ENCODE data around the gene SLC22A3. TPM values are rescaled to one million over a fixed set of nuclear protein-coding genes. Genes with fewer than 3 reads are reported as not detected.

Gene SLC22A3
- total and polyA plus RNA-seq, 2 donors (not counting 1 experiment from before 2014, with no cell fraction given), result under 0.01 to 0.03 TPM

- H3K4me3 ChIP-seq (replicated peaks in 1 of 4; ENCODE audit: control extremely low read depth in 1 of 4, insufficient read depth in 1 of 4, low read depth in 3 of 4, low read length in 4 of 4), result no peak overlapping the region
- no peaks in the 10 kb centered on the region for H3K36me3 ChIP-seq (ENCODE audit: control insufficient read depth, insufficient read depth, low read length)
- H3K27ac ChIP-seq (ENCODE audit: insufficient read depth, low read length), result no peak overlapping the region
- DNase-seq (ENCODE audit: low read depth in 2 of 2), result no peak
- H2AFZ ChIP-seq (ENCODE audit: low read length), result no peak overlapping the region
- H3K27me3 ChIP-seq (ENCODE audit: control insufficient read depth, insufficient read depth, low read length), result no peaks in the 10 kb centered on the region
- H3K4me2 ChIP-seq (ENCODE audit: extremely low read depth, insufficient read depth, low read length), result no peak overlapping the region
- TF ChIP-seq EZH2 (IDR thresholded peaks at IDR 0.05; ENCODE audit: low read length, missing control alignments) (no peak), CTCF (conservative IDR thresholded peaks at IDR 0.05 in 1 of 2, IDR thresholded peaks at IDR 0.05 in 1 of 2; ENCODE audit: low read depth in 1 of 2, low read length in 2 of 2) (no peak)
- no peaks in the 10 kb centered on the region for H3K79me2 ChIP-seq (ENCODE audit: control insufficient read depth, insufficient read depth, low read length)
- H3K4me1 ChIP-seq (ENCODE audit: control insufficient read depth, extremely low read depth, insufficient read depth, low read length), result no peaks in the 10 kb centered on the region
- no peak overlapping the region for H3K9ac ChIP-seq (ENCODE audit: insufficient read depth, low read length)
- H3K9me3 ChIP-seq (ENCODE audit: control insufficient read depth, insufficient read depth, low read depth, low read length), result no peaks in the 10 kb centered on the region
- no peaks in the 10 kb centered on the region for H4K20me1 ChIP-seq (ENCODE audit: control insufficient read depth, extremely low read depth, insufficient read depth, low read length)
Measured at GRCh38 chr6:160303806-160304205, 44.4 kb upstream of the SLC22A3 start.

GRCh38 chr6:160305926-160306713 lies 42.1 kb upstream of the SLC22A3 start:
- Histone ChIP-seq H2AFZ (ENCODE audit: low read length) (no peak overlapping the region), H3K4me2 (ENCODE audit: extremely low read depth, insufficient read depth, low read length) (no peak overlapping the region)
- DNase-seq (ENCODE audit: low read depth in 2 of 2), result no peak

GRCh38 chr6:160309718-160310117 lies 38.5 kb upstream of the SLC22A3 start:
- Histone ChIP-seq H3K9me3 (ENCODE audit: control insufficient read depth, insufficient read depth, low read depth, low read length) (no peaks in the 10 kb centered on the region), H3K36me3 (ENCODE audit: control insufficient read depth, insufficient read depth, low read length) (no peaks in the 10 kb centered on the region), H3K79me2 (ENCODE audit: control insufficient read depth, insufficient read depth, low read length) (no peaks in the 10 kb centered on the region), H3K4me2 (ENCODE audit: extremely low read depth, insufficient read depth, low read length) (no peak overlapping the region), H4K20me1 (ENCODE audit: control insufficient read depth, extremely low read depth, insufficient read depth, low read length) (no peaks in the 10 kb centered on the region), H2AFZ (ENCODE audit: low read length) (no peak overlapping the region), H3K27me3 (ENCODE audit: control insufficient read depth, insufficient read depth, low read length) (no peaks in the 10 kb centered on the region), H3K4me1 (ENCODE audit: control insufficient read depth, extremely low read depth, insufficient read depth, low read length) (no peaks in the 10 kb centered on the region), H3K9ac (ENCODE audit: insufficient read depth, low read length) (no peak overlapping the region), H3K27ac (ENCODE audit: insufficient read depth, low read length) (no peak overlapping the region), H3K4me3 (replicated peaks in 1 of 4; ENCODE audit: control extremely low read depth in 1 of 4, insufficient read depth in 1 of 4, low read depth in 3 of 4, low read length in 4 of 4) (no peak overlapping the region)
- no peak for DNase-seq (ENCODE audit: low read depth in 2 of 2)
- TF ChIP-seq EZH2 (IDR thresholded peaks at IDR 0.05; ENCODE audit: low read length, missing control alignments), result no peak
- no peak for TF ChIP-seq CTCF (conservative IDR thresholded peaks at IDR 0.05 in 1 of 2, IDR thresholded peaks at IDR 0.05 in 1 of 2; ENCODE audit: low read depth in 1 of 2, low read length in 2 of 2)

More at GRCh38 chr6:160305926-160306713, 42.1 kb upstream of the SLC22A3 start:
- no peaks in the 10 kb centered on the region for H4K20me1 ChIP-seq (ENCODE audit: control insufficient read depth, extremely low read depth, insufficient read depth, low read length)
- H3K79me2 ChIP-seq (ENCODE audit: control insufficient read depth, insufficient read depth, low read length), result no peaks in the 10 kb centered on the region
- H3K36me3 ChIP-seq (ENCODE audit: control insufficient read depth, insufficient read depth, low read length), result no peaks in the 10 kb centered on the region
- no peak for TF ChIP-seq EZH2 (IDR thresholded peaks at IDR 0.05; ENCODE audit: low read length, missing control alignments)
- TF ChIP-seq CTCF (conservative IDR thresholded peaks at IDR 0.05 in 1 of 2, IDR thresholded peaks at IDR 0.05 in 1 of 2; ENCODE audit: low read depth in 1 of 2, low read length in 2 of 2), result no peak
- no peak overlapping the region for H3K4me3 ChIP-seq (replicated peaks in 1 of 4; ENCODE audit: control extremely low read depth in 1 of 4, insufficient read depth in 1 of 4, low read depth in 3 of 4, low read length in 4 of 4)
- no peaks in the 10 kb centered on the region for H3K4me1 ChIP-seq (ENCODE audit: control insufficient read depth, extremely low read depth, insufficient read depth, low read length)
- H3K27ac ChIP-seq (ENCODE audit: insufficient read depth, low read length), result no peak overlapping the region
- no peak overlapping the region for H3K9ac ChIP-seq (ENCODE audit: insufficient read depth, low read length)
- H3K27me3 ChIP-seq (ENCODE audit: control insufficient read depth, insufficient read depth, low read length), result no peaks in the 10 kb centered on the region
- no peaks in the 10 kb centered on the region for H3K9me3 ChIP-seq (ENCODE audit: control insufficient read depth, insufficient read depth, low read depth, low read length)

Measured in fibroblast of lung (primary cell).